ENCODE results near the gene TBX18. TPM values are rescaled to one million over a fixed set of nuclear protein-coding genes. Genes with fewer than 3 reads are reported as not detected.

Gene TBX18
- total RNA-seq (10 to 100 TPM in 1 of 9 donors, 1 to 10 TPM in 8; 2.1 to 10.4 (median 3.0) TPM), polyA plus RNA-seq (1 to 10 TPM; 1.0 to 6.3 (median 2.1) TPM)
- long read RNA-seq, donor 1, result 0 reads
- long read RNA-seq, donor 2, result 0 reads
- long read RNA-seq, donor 3, result 0 reads
- long read RNA-seq, donor 4, partial matches to known transcripts, result 0 of 1 reads
- long read RNA-seq, donor 4, other reads (novel, unspliced or antisense), result 1 of 1 reads
- long read RNA-seq, donor 5, full-length matches to known transcripts, result 1 of 2 reads
- long read RNA-seq, donor 5, partial matches to known transcripts, result 0 of 2 reads
- long read RNA-seq, donor 5, other reads (novel, unspliced or antisense), result 1 of 2 reads
- long read RNA-seq, donor 6, result 0 reads
- long read RNA-seq, donor 7, result 0 reads
- long read RNA-seq, donor 8, result 0 reads
- long read RNA-seq, donor 9, full-length matches to known transcripts, result 1 of 1 reads
- long read RNA-seq, donor 9, partial matches to known transcripts, result 0 of 1 reads
- long read RNA-seq, donor 9, other reads (novel, unspliced or antisense), result 0 of 1 reads
- long read RNA-seq, donor 10, result 0 reads

DNA sequence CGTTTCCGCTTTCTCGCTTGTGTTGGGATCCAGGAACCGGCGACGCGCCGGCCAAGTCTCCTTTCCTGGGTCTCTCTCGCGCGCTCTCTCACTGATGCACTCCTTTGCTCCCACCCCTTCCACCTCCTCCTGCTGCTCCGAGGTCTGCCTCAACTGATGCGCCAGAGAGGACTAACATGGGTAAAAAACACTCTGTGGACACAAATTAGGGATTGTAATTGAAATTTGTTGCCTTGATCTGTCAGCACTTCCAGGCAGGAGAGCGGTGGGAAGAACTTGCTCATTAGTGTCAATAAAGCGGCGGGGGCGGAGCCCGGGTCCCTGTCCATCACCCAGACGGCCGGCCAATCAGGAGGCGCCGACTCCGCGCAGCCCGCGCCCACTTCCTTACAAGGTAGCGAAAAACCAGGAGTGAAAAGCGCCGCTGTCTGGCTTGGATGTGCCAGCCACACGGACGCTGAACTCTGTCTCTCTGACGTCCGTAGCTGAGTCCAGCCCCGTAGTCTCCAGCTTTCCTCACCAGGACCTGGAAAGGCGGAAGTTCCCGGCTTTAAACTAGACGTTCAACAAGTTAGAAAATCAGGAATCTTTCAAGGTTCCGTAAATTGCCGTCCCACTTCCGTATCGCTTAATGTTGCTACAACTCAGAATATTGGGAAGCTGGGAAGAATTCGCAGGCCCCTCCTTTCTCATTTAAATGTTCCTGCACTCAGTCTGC is at the start of gene TBX18:
Gene TBX18, minus strand, starts transcription at position 267 of the 718 bp plus-strand sequence. CDS start 417 bp downstream, outside the sequence.
- DNase-seq, result peak; percentile 47 to 90 (median 71)
- intact Hi-C loops (cut with DNase I), result no loop called here
- WGBS, 4 donors, result 1 to 3% (median 2%) methylated on average over 33 to 42 of the region's 42 CpGs
- TF ChIP-seq POLR2A (IDR thresholded peaks at IDR 0.05), result no peak
- TF ChIP-seq, protein P1, sequence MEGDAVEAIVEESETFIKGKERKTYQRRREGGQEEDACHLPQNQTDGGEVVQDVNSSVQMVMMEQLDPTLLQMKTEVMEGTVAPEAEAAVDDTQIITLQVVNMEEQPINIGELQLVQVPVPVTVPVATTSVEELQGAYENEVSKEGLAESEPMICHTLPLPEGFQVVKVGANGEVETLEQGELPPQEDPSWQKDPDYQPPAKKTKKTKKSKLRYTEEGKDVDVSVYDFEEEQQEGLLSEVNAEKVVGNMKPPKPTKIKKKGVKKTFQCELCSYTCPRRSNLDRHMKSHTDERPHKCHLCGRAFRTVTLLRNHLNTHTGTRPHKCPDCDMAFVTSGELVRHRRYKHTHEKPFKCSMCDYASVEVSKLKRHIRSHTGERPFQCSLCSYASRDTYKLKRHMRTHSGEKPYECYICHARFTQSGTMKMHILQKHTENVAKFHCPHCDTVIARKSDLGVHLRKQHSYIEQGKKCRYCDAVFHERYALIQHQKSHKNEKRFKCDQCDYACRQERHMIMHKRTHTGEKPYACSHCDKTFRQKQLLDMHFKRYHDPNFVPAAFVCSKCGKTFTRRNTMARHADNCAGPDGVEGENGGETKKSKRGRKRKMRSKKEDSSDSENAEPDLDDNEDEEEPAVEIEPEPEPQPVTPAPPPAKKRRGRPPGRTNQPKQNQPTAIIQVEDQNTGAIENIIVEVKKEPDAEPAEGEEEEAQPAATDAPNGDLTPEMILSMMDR (IDR thresholded peaks at IDR 0.05), result no peak
- Histone ChIP-seq H3K36me3 (replicated peaks in 1 of 2) (no peaks in the 10 kb centered on the region), H3K27me3 (peaks cover 67% of the 10 kb centered on the region), H3K9me3 (replicated peaks in 1 of 3) (no peaks in the 10 kb centered on the region), H3K27ac (peak within 1 kb of the TSS in 4 of 5 donors; percentile 49 to 88 (median 78)), H3K4me1 (replicated peaks in 1 of 2) (no peaks in the 10 kb centered on the region), H3K4me3 (peak within 1 kb of the TSS in 2 of 4 donors; percentile 17 to 55)

DNA sequence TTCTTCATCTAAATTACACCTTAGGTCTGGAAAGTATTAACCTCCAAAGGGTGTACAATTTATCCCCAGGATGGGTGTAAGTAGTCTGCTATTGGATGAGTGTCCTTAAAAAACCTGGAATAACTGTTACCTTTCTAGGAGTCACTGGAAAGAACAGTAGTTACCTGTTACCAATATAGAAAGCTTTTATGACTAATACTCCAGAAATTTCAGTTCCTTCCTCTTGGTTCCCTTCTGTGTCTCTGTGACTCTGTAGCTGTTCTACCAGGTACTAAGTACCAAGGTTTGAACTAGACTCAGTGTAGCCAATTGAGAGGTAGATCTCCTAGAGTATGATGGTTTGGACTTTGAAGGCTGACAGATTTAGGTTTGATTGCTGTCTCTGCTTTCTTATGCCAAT is 47.0 kb upstream of the TBX18 start:
- Histone ChIP-seq H3K4me3 (no peak overlapping the region), H3K27me3 (no peaks in the 10 kb centered on the region), H3K4me1 (replicated peaks in 1 of 2) (no peaks in the 10 kb centered on the region), H3K27ac (no peak overlapping the region), H3K9me3 (replicated peaks in 1 of 3) (no peaks in the 10 kb centered on the region), H3K36me3 (replicated peaks in 1 of 2) (no peaks in the 10 kb centered on the region)
- DNase-seq, result no peak
- TF ChIP-seq, protein P1 (IDR thresholded peaks at IDR 0.05), result no peak
- no peak for TF ChIP-seq POLR2A (IDR thresholded peaks at IDR 0.05)
- intact Hi-C loops (cut with DNase I), result no loop called here

- Histone ChIP-seq H3K4me3 (no peak overlapping the region), H3K27ac (no peak overlapping the region), H3K27me3 (no peaks in the 10 kb centered on the region), H3K9me3 (replicated peaks in 1 of 3) (no peaks in the 10 kb centered on the region), H3K36me3 (replicated peaks in 1 of 2) (no peaks in the 10 kb centered on the region), H3K4me1 (replicated peaks in 1 of 2) (no peaks in the 10 kb centered on the region)
- TF ChIP-seq, protein P1 (IDR thresholded peaks at IDR 0.05), result no peak
- no peak for TF ChIP-seq POLR2A (IDR thresholded peaks at IDR 0.05)
- intact Hi-C loops (cut with DNase I), result no loop called here
- WGBS, 4 donors, result 16 to 33% (median 22%) methylated on average over 4 of the region's 4 CpGs
- no peak for DNase-seq
These were observed 45.1 kb upstream of the TBX18 start for GRCh38 chr6:84809455-84809854.

GRCh38 chr6:84808491-84809061 is 44.2 kb upstream of the TBX18 start:
- no peaks in the 10 kb centered on the region for H3K36me3 ChIP-seq (replicated peaks in 1 of 2)
- no peaks in the 10 kb centered on the region for H3K9me3 ChIP-seq (replicated peaks in 1 of 3)
- no peak overlapping the region for H3K27ac ChIP-seq
- no peak for DNase-seq
- no peak for TF ChIP-seq POLR2A (IDR thresholded peaks at IDR 0.05)
- TF ChIP-seq, protein P1 (IDR thresholded peaks at IDR 0.05), result no peak
- intact Hi-C loops (cut with DNase I), result no loop called here
- no peaks in the 10 kb centered on the region for H3K27me3 ChIP-seq
- no peak overlapping the region for H3K4me3 ChIP-seq
- 65 to 83% (median 76%) methylated on average over 6 of the region's 6 CpGs for WGBS, 4 donors
- no peaks in the 10 kb centered on the region for H3K4me1 ChIP-seq (replicated peaks in 1 of 2)

Measured in adrenal gland (tissue), 19 donors.